ENCODE data around the gene BEAN1. TPM values are rescaled to one million over a fixed set of nuclear protein-coding genes. Genes with fewer than 3 reads are reported as not detected.

The BEAN1 gene
- total RNA-seq, 1 experiment from 2014 or later: 0.61 TPM

DNA sequence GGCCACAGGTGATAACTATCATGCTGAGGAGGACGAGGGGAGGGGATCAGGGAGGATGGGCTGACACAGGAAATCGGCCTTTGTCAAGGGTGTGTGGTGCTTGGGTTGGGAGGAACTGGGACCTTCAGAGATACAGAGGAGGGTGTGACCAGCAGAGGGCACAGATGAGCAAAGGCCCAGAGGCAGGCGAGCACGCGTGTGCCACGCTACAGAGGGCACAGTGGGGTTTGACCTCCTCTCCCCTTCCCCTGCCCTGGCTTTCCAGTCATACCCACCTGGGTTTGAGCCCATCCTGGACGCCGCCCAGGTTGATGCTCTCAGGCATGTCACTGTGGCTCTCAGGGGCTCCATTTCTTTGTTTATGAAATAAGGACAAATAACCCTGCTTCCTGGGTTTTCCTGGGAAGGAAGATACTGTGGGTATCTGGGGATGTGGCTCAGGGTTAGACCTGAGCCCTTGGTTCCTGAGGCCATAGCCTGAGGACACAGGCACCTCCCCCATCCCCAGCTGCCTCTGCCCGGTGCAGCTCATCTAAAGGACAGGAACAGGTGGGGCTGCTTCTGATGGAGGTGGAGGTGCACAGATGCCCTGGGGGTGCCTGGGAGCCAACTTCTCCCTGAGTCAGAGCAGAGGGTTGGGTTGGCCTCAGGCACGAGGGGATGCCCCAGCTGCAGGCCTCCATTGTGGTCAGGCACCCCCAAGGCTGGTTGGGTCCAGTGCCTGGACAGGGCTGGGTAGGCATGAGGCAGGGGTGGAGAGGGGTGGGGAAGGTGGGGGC is 51.8 kb downstream of the BEAN1 start:
- peak overlapping the region; percentile 47 for H3K4me2 ChIP-seq (ENCODE audit: low read length)
- CTCF ChIA-PET: interaction anchor here (2.4 kb wide), 1 partner anchor 71 kb away, joined by 10 read pairs; no protein-coding TSS in a partner anchor
- H3K27ac ChIP-seq (ENCODE audit: low read depth, low read length): peak overlapping the region; percentile 10; the same call in 1 of the 2 replicates
- no peaks in the 10 kb centered on the region for H3K36me3 ChIP-seq (ENCODE audit: control insufficient read depth in 1 of 2, insufficient read depth in 2 of 2, low read length in 2 of 2)
- RAD21 ChIA-PET (ENCODE audit: low non-redundant PET in 1 of 2, low total read pairs in 2 of 2, uncharacterized antibody in 2 of 2, unreplicated experiment in 2 of 2): no interaction called here
- intact Hi-C loops (cut with micrococcal nuclease): loop anchor here (1.0 kb wide), 1 partner anchor 73 kb away; no protein-coding TSS in a partner anchor
- no peak overlapping the region for H3K4me3 ChIP-seq (replicated peaks in 1 of 2; ENCODE audit: low read depth in 1 of 2, low read length in 2 of 2)
- POLR2A ChIA-PET: no interaction called here
- TF ChIP-seq, protein P1, sequence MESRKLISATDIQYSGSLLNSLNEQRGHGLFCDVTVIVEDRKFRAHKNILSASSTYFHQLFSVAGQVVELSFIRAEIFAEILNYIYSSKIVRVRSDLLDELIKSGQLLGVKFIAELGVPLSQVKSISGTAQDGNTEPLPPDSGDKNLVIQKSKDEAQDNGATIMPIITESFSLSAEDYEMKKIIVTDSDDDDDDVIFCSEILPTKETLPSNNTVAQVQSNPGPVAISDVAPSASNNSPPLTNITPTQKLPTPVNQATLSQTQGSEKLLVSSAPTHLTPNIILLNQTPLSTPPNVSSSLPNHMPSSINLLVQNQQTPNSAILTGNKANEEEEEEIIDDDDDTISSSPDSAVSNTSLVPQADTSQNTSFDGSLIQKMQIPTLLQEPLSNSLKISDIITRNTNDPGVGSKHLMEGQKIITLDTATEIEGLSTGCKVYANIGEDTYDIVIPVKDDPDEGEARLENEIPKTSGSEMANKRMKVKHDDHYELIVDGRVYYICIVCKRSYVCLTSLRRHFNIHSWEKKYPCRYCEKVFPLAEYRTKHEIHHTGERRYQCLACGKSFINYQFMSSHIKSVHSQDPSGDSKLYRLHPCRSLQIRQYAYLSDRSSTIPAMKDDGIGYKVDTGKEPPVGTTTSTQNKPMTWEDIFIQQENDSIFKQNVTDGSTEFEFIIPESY (IDR thresholded peaks at IDR 0.05; ENCODE audit: extremely low read depth, insufficient replicate concordance, low read length): no peak
- TF ChIP-seq POLR2AphosphoS5 (IDR thresholded peaks at IDR 0.05; ENCODE audit: low read depth, low read length) (peak; percentile 45; the same call in 1 of the 2 replicates), RAD21 (IDR thresholded peaks at IDR 0.05; ENCODE audit: low read depth) (peak; percentile 62), SIN3A (IDR thresholded peaks at IDR 0.05; ENCODE audit: low read depth) (no peak), TCF7L2 (IDR thresholded peaks at IDR 0.05; ENCODE audit: borderline replicate concordance, extremely low read depth, insufficient read depth, insufficient read length) (peak; percentile 20)
- TF ChIP-seq, protein P2, sequence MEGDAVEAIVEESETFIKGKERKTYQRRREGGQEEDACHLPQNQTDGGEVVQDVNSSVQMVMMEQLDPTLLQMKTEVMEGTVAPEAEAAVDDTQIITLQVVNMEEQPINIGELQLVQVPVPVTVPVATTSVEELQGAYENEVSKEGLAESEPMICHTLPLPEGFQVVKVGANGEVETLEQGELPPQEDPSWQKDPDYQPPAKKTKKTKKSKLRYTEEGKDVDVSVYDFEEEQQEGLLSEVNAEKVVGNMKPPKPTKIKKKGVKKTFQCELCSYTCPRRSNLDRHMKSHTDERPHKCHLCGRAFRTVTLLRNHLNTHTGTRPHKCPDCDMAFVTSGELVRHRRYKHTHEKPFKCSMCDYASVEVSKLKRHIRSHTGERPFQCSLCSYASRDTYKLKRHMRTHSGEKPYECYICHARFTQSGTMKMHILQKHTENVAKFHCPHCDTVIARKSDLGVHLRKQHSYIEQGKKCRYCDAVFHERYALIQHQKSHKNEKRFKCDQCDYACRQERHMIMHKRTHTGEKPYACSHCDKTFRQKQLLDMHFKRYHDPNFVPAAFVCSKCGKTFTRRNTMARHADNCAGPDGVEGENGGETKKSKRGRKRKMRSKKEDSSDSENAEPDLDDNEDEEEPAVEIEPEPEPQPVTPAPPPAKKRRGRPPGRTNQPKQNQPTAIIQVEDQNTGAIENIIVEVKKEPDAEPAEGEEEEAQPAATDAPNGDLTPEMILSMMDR (IDR thresholded peaks at IDR 0.05 in 2 of 3, conservative IDR thresholded peaks at IDR 0.05 in 1 of 3; ENCODE audit: borderline replicate concordance in 1 of 3, insufficient read depth in 1 of 3, low read depth in 2 of 3, low read length in 2 of 3): peak; percentile 62 to 88 (median 80); a peak in 5 of 6 replicates
- TF ChIP-seq, protein P3, sequence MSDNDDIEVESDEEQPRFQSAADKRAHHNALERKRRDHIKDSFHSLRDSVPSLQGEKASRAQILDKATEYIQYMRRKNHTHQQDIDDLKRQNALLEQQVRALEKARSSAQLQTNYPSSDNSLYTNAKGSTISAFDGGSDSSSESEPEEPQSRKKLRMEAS (IDR thresholded peaks at IDR 0.05): peak; percentile 77; the same call in 1 of the 2 replicates
- peak overlapping the region; percentile 30 for H3K9ac ChIP-seq (ENCODE audit: low read length)
- no peaks in the 10 kb centered on the region for H3K9me2 ChIP-seq (ENCODE audit: insufficient read depth)
- peak overlapping the region; percentile 34 for H2AFZ ChIP-seq (ENCODE audit: low read depth, low read length, poor library complexity, severe bottlenecking)
- H3K9me3 ChIP-seq (ENCODE audit: control insufficient read depth in 1 of 2, insufficient read depth in 1 of 2, low read depth in 1 of 2, low read length in 2 of 2): no peaks in the 10 kb centered on the region
- no TSS peak for BruUV-seq (replicated peaks)
- no peaks in the 10 kb centered on the region for H4K20me1 ChIP-seq (ENCODE audit: insufficient read depth)
- ATAC-seq (peak; percentile 84), DNase-seq (ENCODE audit: low read depth, low spot score) (peak; percentile 54)
- no peaks in the 10 kb centered on the region for H3K27me3 ChIP-seq (ENCODE audit: insufficient read depth, low read length)
- no peaks in the 10 kb centered on the region for H3K79me2 ChIP-seq (ENCODE audit: insufficient read depth, low read length)
- H3K4me1 ChIP-seq (ENCODE audit: control insufficient read depth in 1 of 2, insufficient read depth in 2 of 2, low read length in 2 of 2): peaks cover 21 to 30% of the 10 kb centered on the region in 2 experiments

All from HCT116 (cell line).